LHCN-M2 (cell line): ENCODE data around the gene FAM25A. TPM values are rescaled to one million over a fixed set of nuclear protein-coding genes. Genes with fewer than 3 reads are reported as not detected.

ENCODE experiments used
- DNase-seq: peaks from one replicate; pipeline ENCODE4 v3.0.0-alpha.2; 2012; ENCODE audit warnings: low read depth
- total RNA-seq: library from RNA; depleted of rRNA; stranded (reverse); fragments of >200 nt; gene quantifications from 2 replicates; pipeline ENCODE4 v1.2.3, GENCODE V29; 2014; rRNA removed

The FAM25A gene
- total RNA-seq, 1 experiment from 2014 or later: not detected

- no peak for DNase-seq
Observed at GRCh38 chr10:87060280-87060928, 40.3 kb downstream of the FAM25A start.

DNA sequence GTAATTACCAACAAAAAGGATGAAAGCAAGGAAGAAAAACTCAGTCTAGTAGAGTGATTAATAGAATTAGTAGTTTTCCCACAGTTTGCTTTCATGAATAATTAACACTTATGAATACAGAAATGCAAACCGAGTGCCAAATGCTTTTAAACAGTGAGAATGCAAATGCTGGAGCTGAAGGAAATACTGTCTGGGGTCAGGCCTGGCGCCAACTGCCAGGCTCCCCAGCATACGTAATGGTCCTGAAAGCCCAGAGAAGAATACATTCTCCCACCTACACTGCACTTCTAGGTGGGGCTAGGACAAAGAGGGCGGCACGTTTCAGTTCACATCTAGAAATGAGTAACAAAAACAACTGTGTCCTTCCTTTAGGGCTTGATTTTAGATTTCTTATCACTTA, 44.6 kb downstream of the FAM25A start:
- no peak for DNase-seq

DNA sequence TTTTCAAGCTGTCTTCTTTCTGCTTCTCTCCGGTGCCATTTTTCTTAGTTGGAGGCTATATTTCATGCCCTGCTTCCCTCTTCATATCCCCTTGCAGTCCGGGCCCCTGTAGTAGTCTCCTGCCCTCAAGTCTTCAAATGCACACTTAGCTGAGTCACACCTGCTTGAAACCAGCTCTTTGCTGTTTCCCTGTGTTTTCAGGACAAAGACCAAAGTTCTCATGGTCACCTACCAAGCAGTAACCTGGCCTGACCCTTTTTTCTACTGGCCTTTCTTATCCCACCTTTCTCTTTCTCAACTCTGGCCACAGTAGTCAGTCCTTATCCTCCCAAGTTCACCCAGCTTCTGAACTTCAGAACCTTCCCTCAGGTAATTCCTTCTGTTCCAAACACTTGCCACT, 46.1 kb downstream of the FAM25A start:
- no peak for DNase-seq

- no peak for DNase-seq
Observed at GRCh38 chr10:87066865-87067264, 46.8 kb downstream of the FAM25A start.

DNA sequence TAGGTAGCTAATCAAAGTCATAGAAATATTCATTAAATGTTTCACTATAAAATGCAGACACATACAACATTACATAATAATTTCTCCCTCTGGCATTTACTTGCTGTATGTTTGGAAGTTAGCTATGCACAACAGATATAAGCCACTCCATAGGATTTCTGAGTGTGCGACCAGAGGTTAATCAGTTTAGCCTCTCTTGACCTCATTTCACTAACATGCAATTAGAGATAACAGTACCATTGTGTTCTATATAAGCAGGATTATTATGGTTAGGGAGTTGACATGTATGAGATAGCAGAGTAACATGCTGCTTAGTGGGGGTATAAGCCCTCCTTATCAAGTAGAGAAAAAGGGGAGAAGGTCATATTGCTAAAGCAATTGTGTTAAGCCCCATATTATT, 48.2 kb downstream of the FAM25A start:
- DNase-seq: no peak

DNA sequence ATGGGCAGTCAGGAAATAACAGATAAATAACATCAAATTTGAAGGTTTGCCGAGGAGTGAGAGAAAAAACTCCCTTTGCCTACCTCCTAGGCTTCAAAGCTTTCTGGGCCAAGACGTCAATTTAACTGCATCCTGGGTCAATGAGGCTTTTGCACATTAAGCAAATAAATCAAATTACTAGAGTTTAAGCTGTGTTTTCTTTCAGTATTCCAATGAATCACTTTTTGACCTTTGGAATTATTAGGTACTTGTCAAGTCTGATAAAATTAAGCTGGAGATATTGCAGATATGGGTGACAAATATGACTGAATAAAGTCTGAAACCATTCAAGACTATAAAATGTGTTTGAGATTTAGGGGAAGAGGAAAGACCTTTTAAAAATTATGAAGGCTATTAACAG, 52.4 kb downstream of the FAM25A start:
- DNase-seq: no peak

Other genes starting within 250 kb of the FAM25A start
- gene MMRN2, start 62.7 kb upstream of the FAM25A start, total RNA-seq: 0.51 and 1.9 TPM in 2 replicates
- 4.4 and 5.0 TPM in 2 replicates for gene SNCG, start 61.7 kb upstream of the FAM25A start, total RNA-seq
- 2.5 and 3.2 TPM in 2 replicates for gene ADIRF, start 51.8 kb upstream of the FAM25A start, total RNA-seq
- 194 and 203 TPM in 2 replicates for gene GLUD1, start 74.5 kb downstream of the FAM25A start, total RNA-seq
- gene SHLD2, start 74.9 kb downstream of the FAM25A start, total RNA-seq: 30.0 and 32.4 TPM in 2 replicates
- gene NUTM2A, start 205.2 kb downstream of the FAM25A start, total RNA-seq: 0.06 and 0.26 TPM in 2 replicates